WTC11 (cell line): ENCODE measurements around the gene IRF7. TPM values are rescaled to one million over a fixed set of nuclear protein-coding genes. Genes with fewer than 3 reads are reported as not detected.

Experiments used
- ATAC-seq: fragments of 200-7000 bp; cut with Tn5 transposase; 2 replicates; pipeline ENCODE4 v1.10.0; 2021; ENCODE audit warnings: mild to moderate bottlenecking, moderate library complexity
- CTCF ChIA-PET: fragments of 300-600 bp; sonication (Branson Sonifier 250); formaldehyde crosslinking; loops from one replicate; lab custom pipeline; 2021; ENCODE audit warnings: antibody characterized with exemption; lab: Charles Lee
- POLR2A ChIA-PET: fragments of 350-600 bp; sonication (Branson Sonifier 250); formaldehyde crosslinking; loops from one replicate; lab custom pipeline; 2021; ENCODE audit warnings: antibody characterized with exemption; lab: Charles Lee
- DNase-seq: peaks from one replicate; pipeline ENCODE4 v3.0.0; 2021; ENCODE audit warnings: low spot score
- H3K27ac Mint-ChIP-seq: 2 replicates; pipeline ENCODE4 v1.8.0; 2021; ENCODE audit warnings: mixed read lengths
- H3K27me3 Mint-ChIP-seq: 2 replicates; pipeline ENCODE4 v1.8.0; 2021; ENCODE audit warnings: low read depth, mild to moderate bottlenecking, moderate library complexity, mixed read lengths
- H3K36me3 Mint-ChIP-seq: 2 replicates; pipeline ENCODE4 v1.8.0; 2021; ENCODE audit warnings: mixed read lengths
- H3K4me1 Mint-ChIP-seq: 2 replicates; pipeline ENCODE4 v1.8.0; 2022; ENCODE audit warnings: mixed read lengths
- H3K4me3 Mint-ChIP-seq: 2 replicates; pipeline ENCODE4 v1.8.0; 2021; ENCODE audit warnings: mild to moderate bottlenecking, moderate library complexity, mixed read lengths
- H3K9me3 Mint-ChIP-seq: 2 replicates; pipeline ENCODE4 v1.8.0; 2021; ENCODE audit warnings: mixed read lengths
- AR ChIP-seq: fragments of 250-450 bp; sonication (Bioruptor Pico); IDR thresholded peaks from 2 replicates; pipeline ENCODE4 v1.9.0; 2021; ENCODE audit warnings: mild to moderate bottlenecking
- ARID4B ChIP-seq: sonication (generic); formaldehyde crosslinking; IDR thresholded peaks from 2 replicates; pipeline ENCODE4 v1.8.0; 2023; ENCODE audit warnings: missing genetic modification reagents, mild to moderate bottlenecking, borderline replicate concordance
- ATF3 ChIP-seq: sonication (generic); formaldehyde crosslinking; conservative IDR thresholded peaks from 2 replicates; pipeline ENCODE4 v1.8.1; 2022; ENCODE audit warnings: mild to moderate bottlenecking, missing genetic modification reagents
- NR3C1 ChIP-seq: sonication (generic); formaldehyde crosslinking; conservative IDR thresholded peaks from 2 replicates; pipeline ENCODE4 v1.8.1; 2023; ENCODE audit warnings: low read depth, mild to moderate bottlenecking, missing genetic modification reagents
- PRDM15 ChIP-seq: sonication (generic); formaldehyde crosslinking; IDR thresholded peaks from 2 replicates; pipeline ENCODE4 v1.8.0; 2022; ENCODE audit warnings: missing genetic modification reagents
- PREB ChIP-seq: sonication (generic); formaldehyde crosslinking; IDR thresholded peaks from 2 replicates; pipeline ENCODE4 v1.8.1; 2022; ENCODE audit warnings: mild to moderate bottlenecking, missing genetic modification reagents, moderate library complexity, borderline replicate concordance
- TP53 ChIP-seq: sonication (generic); formaldehyde crosslinking; IDR thresholded peaks from 2 replicates; pipeline ENCODE4 v1.8.1; 2023; ENCODE audit warnings: mild to moderate bottlenecking, missing genetic modification reagents
- USF1 ChIP-seq: sonication (generic); formaldehyde crosslinking; IDR thresholded peaks from 2 replicates; pipeline ENCODE4 v1.8.0; 2022; ENCODE audit warnings: mild to moderate bottlenecking, missing genetic modification reagents
- ZBTB21 ChIP-seq: sonication (generic); formaldehyde crosslinking; IDR thresholded peaks from 2 replicates; pipeline ENCODE4 v1.8.1; 2023; ENCODE audit warnings: mild to moderate bottlenecking, missing genetic modification reagents, borderline replicate concordance
- ZNF121 ChIP-seq: sonication (generic); formaldehyde crosslinking; IDR thresholded peaks from 2 replicates; pipeline ENCODE4 v1.8.0; 2023; ENCODE audit warnings: missing genetic modification reagents
- ZNF138 ChIP-seq: sonication (generic); formaldehyde crosslinking; conservative IDR thresholded peaks from 2 replicates; pipeline ENCODE4 v1.8.1; 2022; ENCODE audit warnings: mild to moderate bottlenecking, moderate library complexity, missing genetic modification reagents
- ZNF232 ChIP-seq: sonication (generic); formaldehyde crosslinking; IDR thresholded peaks from 2 replicates; pipeline ENCODE4 v1.8.0; 2022; ENCODE audit warnings: mild to moderate bottlenecking, missing genetic modification reagents
- total RNA-seq: library from RNA; stranded (reverse); gene quantifications from 3 replicates; pipeline ENCODE4 v1.2.3, GENCODE V29; 2021

IRF7 gene
- total RNA-seq, 1 experiment from 2014 or later, result 11.1 TPM

- TF ChIP-seq AR (CRISPR knock-in tag), result no peak
- TF ChIP-seq ZNF138 (CRISPR knock-in tag), result no peak
- TF ChIP-seq ZNF121 (CRISPR knock-in tag), result no peak
- no peak for TF ChIP-seq NR3C1 (CRISPR knock-in tag)
- TF ChIP-seq ZNF232, result no peak
- no peak for TF ChIP-seq ARID4B (CRISPR knock-in tag)
- no peak for TF ChIP-seq PRDM15
- no peak for TF ChIP-seq PREB (CRISPR knock-in tag)
These were observed 7.6 kb downstream of the IRF7 start (continued) for GRCh38 chr11:607971-608659.

GRCh38 chr11:607020-607780, 8.6 kb downstream of the IRF7 start:
- H3K27ac Mint-ChIP-seq, result no peak overlapping the region; the same call in 1 of the 2 replicates
- TF ChIP-seq ATF3, result no peak
- TF ChIP-seq USF1 (CRISPR knock-in tag), result no peak
- no peak for TF ChIP-seq TP53 (CRISPR knock-in tag)
- no peak for TF ChIP-seq ZNF138 (CRISPR knock-in tag)
- no peak for TF ChIP-seq ZBTB21 (CRISPR knock-in tag)
- H3K36me3 Mint-ChIP-seq, result peaks cover 40% of the 10 kb centered on the region
- ChIA-PET POLR2A (no interaction called here), CTCF (interaction anchor here (1.0 kb wide), 1 partner anchor 51 kb away, joined by 3 read pairs; no protein-coding TSS in a partner anchor)
- H3K4me1 Mint-ChIP-seq, result 0 out of 2 replicates have a peak, but pooled peaks cover 1% of the 10 kb centered on the region
- no peak for ATAC-seq
- H3K4me3 Mint-ChIP-seq, result no peak overlapping the region
- DNase-seq, result no peak
- H3K9me3 Mint-ChIP-seq, result no peaks in the 10 kb centered on the region
- H3K27me3 Mint-ChIP-seq, result no peaks in the 10 kb centered on the region
